Measurements from ENCODE around the gene SCFD2.

- TF ChIP-seq ZBTB33 (IDR thresholded peaks at IDR 0.05; ENCODE audit: borderline replicate concordance, low read depth) (no peak), POLR2AphosphoS5 (IDR thresholded peaks at IDR 0.05; ENCODE audit: low read depth, low read length) (no peak), IRF3 (IDR thresholded peaks at IDR 0.05; ENCODE audit: low read depth, low read length) (no peak), GATA2 (CRISPR knock-in tag; IDR thresholded peaks at IDR 0.05) (no peak), EZH2phosphoT487 (IDR thresholded peaks at IDR 0.05; ENCODE audit: borderline replicate concordance, low read depth) (no peak), TEAD4 (IDR thresholded peaks at IDR 0.05; ENCODE audit: borderline replicate concordance, insufficient read depth) (no peak), CTCF (IDR thresholded peaks at IDR 0.05) (no peak), MXI1 (IDR thresholded peaks at IDR 0.05; ENCODE audit: low read depth, low read length) (no peak), TAF1 (IDR thresholded peaks at IDR 0.05; ENCODE audit: borderline replicate concordance, low read depth, low read length) (no peak), SMC3 (IDR thresholded peaks at IDR 0.05; ENCODE audit: low read depth, low read length) (no peak)
Observed at GRCh38 chr4:53267026-53267425, 98.8 kb downstream of the SCFD2 start.
